ENCODE data around the gene MYMX. TPM values are rescaled to one million over a fixed set of nuclear protein-coding genes. Genes with fewer than 3 reads are reported as not detected.

MYMX gene
- polyA plus RNA-seq, 2 of the 4 experiments (the other 2 are of a cell fraction) = not detected

- ChIA-PET CTCF (interaction anchor here (1.3 to 7.8 kb wide), 7 partner anchors 9 to 74 kb away, joined by 4 to 56 read pairs (median 11); partner anchors contain the start of gene SLC35B2), POLR2A (interaction anchor here (0.5 to 3.2 kb wide), 18 partner anchors 8 to 617 kb away, joined by 3 to 38 read pairs (median 5); partner anchors contain the start of genes CDC5L, MRPL14, SLC29A1 and SLC35B2)
- H3K27ac ChIP-seq = peak within 1 kb of the TSS; percentile 95 to 99
- no peaks in the 10 kb centered on the region for H3K9me3 ChIP-seq
- peak within 1 kb of the TSS; percentile 99 for H3K4me2 ChIP-seq
- DNase-seq (ENCODE audit: low read depth in 1 of 2, low spot score in 1 of 2) (peak; percentile 72 to 99), ATAC-seq (peak; percentile 68 to 77), FAIRE-seq (no peak)
- peaks cover 38% of the 10 kb centered on the region for H3K4me1 ChIP-seq
- WGBS (ENCODE audit: missing lambda C conversion rate) = 2% methylated on average over 22 of the region's 34 CpGs
- peak within 1 kb of the TSS; percentile 90 for H3K4me3 ChIP-seq
- TF ChIP-seq BCL3 (IDR thresholded peaks at IDR 0.05) = peak; percentile 98
- no peak for TF ChIP-seq ZSCAN20 (CRISPR knock-in tag; IDR thresholded peaks at IDR 0.05)
- peak; percentile 13; the same call in 1 of the 2 replicates for TF ChIP-seq E2F6 (IDR thresholded peaks at IDR 0.05; ENCODE audit: borderline replicate concordance, low read depth)
- TF ChIP-seq JUNB (IDR thresholded peaks at IDR 0.05) = no peak
- TF ChIP-seq CHD4 (IDR thresholded peaks at IDR 0.05; ENCODE audit: borderline replicate concordance) = no peak
- peak; percentile 94 for TF ChIP-seq POLR2A (IDR thresholded peaks at IDR 0.05; ENCODE audit: low read length)
- no peak for TF ChIP-seq ZNF302 (CRISPR knock-in tag; IDR thresholded peaks at IDR 0.05)
- TF ChIP-seq JUN (IDR thresholded peaks at IDR 0.05) = peak; percentile 90 to 97
- TF ChIP-seq TP53 (CRISPR knock-in tag; IDR thresholded peaks at IDR 0.05) = no peak
- peak; percentile 76 for TF ChIP-seq MAX (IDR thresholded peaks at IDR 0.05)
- no peak for TF ChIP-seq RFX5 (IDR thresholded peaks at IDR 0.05)
- no peak for TF ChIP-seq USF2 (IDR thresholded peaks at IDR 0.05)
- no peak for TF ChIP-seq MAFK (IDR thresholded peaks at IDR 0.05; ENCODE audit: partially characterized antibody)
- TF ChIP-seq POLR2AphosphoS2 (conservative IDR thresholded peaks at IDR 0.05; ENCODE audit: low read length) = no peak
- TF ChIP-seq HOXB5 (CRISPR knock-in tag; IDR thresholded peaks at IDR 0.05) = no peak
- TF ChIP-seq REST (IDR thresholded peaks at IDR 0.05) = peak; percentile 7; the same call in 1 of the 2 replicates
- no peak for TF ChIP-seq RCOR1 (IDR thresholded peaks at IDR 0.05; ENCODE audit: low read depth, low read length)
- TF ChIP-seq SREBF2 (IDR thresholded peaks at IDR 0.05) = no peak
- TF ChIP-seq PBX3 (IDR thresholded peaks at IDR 0.05) = peak; percentile 92
- TF ChIP-seq HEYL (CRISPR knock-in tag; IDR thresholded peaks at IDR 0.05) = no peak
- no peak for TF ChIP-seq FOSB (CRISPR knock-in tag; IDR thresholded peaks at IDR 0.05)
- TF ChIP-seq EP300 (IDR thresholded peaks at IDR 0.05) = no peak
- TF ChIP-seq CTCF (IDR thresholded peaks at IDR 0.05) = no peak
- TF ChIP-seq CHD2 (IDR thresholded peaks at IDR 0.05; ENCODE audit: low read length, partially characterized antibody) = peak; percentile 82
- no peak for TF ChIP-seq ELK1 (IDR thresholded peaks at IDR 0.05; ENCODE audit: low read depth, low read length)
- no peak for TF ChIP-seq GATA3 (IDR thresholded peaks at IDR 0.05; ENCODE audit: borderline replicate concordance)
- no peak for TF ChIP-seq FOSL2 (IDR thresholded peaks at IDR 0.05)
- 0 out of 2 replicates have a peak, but pooled peaks have one; percentile 11 for TF ChIP-seq FOSL2 (CRISPR knock-in tag; IDR thresholded peaks at IDR 0.05)
- TF ChIP-seq CBX2 (IDR thresholded peaks at IDR 0.05; ENCODE audit: borderline replicate concordance, low read depth) = no peak
- TF ChIP-seq RAD21 (conservative IDR thresholded peaks at IDR 0.05 in 1 of 2, IDR thresholded peaks at IDR 0.05 in 1 of 2) = no peak
- peak in 1 of 2 experiments; percentile 30; a peak in 1 of 4 replicates for TF ChIP-seq CEBPB (IDR thresholded peaks at IDR 0.05)
Observed at GRCh38 chr6:44246663-44247337, 30.1 kb downstream of the MYMX start, which contains the start of gene HSP90AB1. HSP90AB1 (plus strand) TSS chr6:44247101; CDS start chr6:44248630, 1,529 bp downstream.

Measured in A549 (cell line).